ENCODE measurements around the gene SLC38A6.

The SLC38A6 gene

GRCh38 chr14:61019537-61019936 lies 38.5 kb downstream of the SLC38A6 start:
- TF ChIP-seq ZNF70 (CRISPR knock-in tag; IDR thresholded peaks at IDR 0.05): no peak
- no peak for TF ChIP-seq POU6F1 (CRISPR knock-in tag; IDR thresholded peaks at IDR 0.05; ENCODE audit: borderline replicate concordance, low read depth)
- no peak for TF ChIP-seq ESRRG (CRISPR knock-in tag; IDR thresholded peaks at IDR 0.05)
- no peak for TF ChIP-seq ZC3H10 (CRISPR knock-in tag; IDR thresholded peaks at IDR 0.05)
- TF ChIP-seq RARB (CRISPR knock-in tag; IDR thresholded peaks at IDR 0.05): no peak
- no peak for TF ChIP-seq TCF4 (CRISPR knock-in tag; IDR thresholded peaks at IDR 0.05; ENCODE audit: borderline replicate concordance)
- no peak for ATAC-seq

- ATAC-seq: peak; percentile 91
- TF ChIP-seq GLIS3 (CRISPR knock-in tag; IDR thresholded peaks at IDR 0.05) (no peak), ISL1 (CRISPR knock-in tag; IDR thresholded peaks at IDR 0.05) (no peak), ESRRG (CRISPR knock-in tag; IDR thresholded peaks at IDR 0.05) (no peak), TCF4 (CRISPR knock-in tag; IDR thresholded peaks at IDR 0.05; ENCODE audit: borderline replicate concordance) (no peak), TOX (CRISPR knock-in tag; IDR thresholded peaks at IDR 0.05; ENCODE audit: borderline replicate concordance) (no peak)
Measured at GRCh38 chr14:61025251-61026223, 44.5 kb downstream of the SLC38A6 start.

- ATAC-seq: no peak
- TF ChIP-seq ZNF565 (CRISPR knock-in tag; conservative IDR thresholded peaks at IDR 0.05; ENCODE audit: low read depth) (no peak), OSR1 (CRISPR knock-in tag; IDR thresholded peaks at IDR 0.05) (no peak), ARNTL (CRISPR knock-in tag; IDR thresholded peaks at IDR 0.05; ENCODE audit: borderline replicate concordance, low read depth) (no peak), TOX (CRISPR knock-in tag; IDR thresholded peaks at IDR 0.05; ENCODE audit: borderline replicate concordance) (no peak), ZC3H10 (CRISPR knock-in tag; IDR thresholded peaks at IDR 0.05) (no peak), ISL1 (CRISPR knock-in tag; IDR thresholded peaks at IDR 0.05) (no peak), TCF4 (CRISPR knock-in tag; IDR thresholded peaks at IDR 0.05; ENCODE audit: borderline replicate concordance) (no peak)
Measured at GRCh38 chr14:61026526-61026925, 45.5 kb downstream of the SLC38A6 start.

GRCh38 chr14:61031026-61031425 lies 50.0 kb downstream of the SLC38A6 start:
- TF ChIP-seq ISL1 (CRISPR knock-in tag; IDR thresholded peaks at IDR 0.05) (no peak), TOX (CRISPR knock-in tag; IDR thresholded peaks at IDR 0.05; ENCODE audit: borderline replicate concordance) (no peak), OSR1 (CRISPR knock-in tag; IDR thresholded peaks at IDR 0.05) (no peak), TSHZ2 (CRISPR knock-in tag; IDR thresholded peaks at IDR 0.05) (no peak), GLIS3 (CRISPR knock-in tag; IDR thresholded peaks at IDR 0.05) (no peak), ZC3H10 (CRISPR knock-in tag; IDR thresholded peaks at IDR 0.05) (no peak), POU6F1 (CRISPR knock-in tag; IDR thresholded peaks at IDR 0.05; ENCODE audit: borderline replicate concordance, low read depth) (no peak), TCF4 (CRISPR knock-in tag; IDR thresholded peaks at IDR 0.05; ENCODE audit: borderline replicate concordance) (no peak), RARB (CRISPR knock-in tag; IDR thresholded peaks at IDR 0.05) (no peak), CSDC2 (CRISPR knock-in tag; IDR thresholded peaks at IDR 0.05) (no peak), SNAI2 (CRISPR knock-in tag; IDR thresholded peaks at IDR 0.05) (no peak), ZNF8 (CRISPR knock-in tag; IDR thresholded peaks at IDR 0.05) (no peak), ESRRG (CRISPR knock-in tag; IDR thresholded peaks at IDR 0.05) (no peak), CREB5 (CRISPR knock-in tag; IDR thresholded peaks at IDR 0.05; ENCODE audit: low read depth) (no peak), ARNTL (CRISPR knock-in tag; IDR thresholded peaks at IDR 0.05; ENCODE audit: borderline replicate concordance, low read depth) (no peak), CSRNP3 (CRISPR knock-in tag; IDR thresholded peaks at IDR 0.05) (no peak), PPARA (CRISPR knock-in tag; IDR thresholded peaks at IDR 0.05; ENCODE audit: borderline replicate concordance) (no peak), BACH2 (CRISPR knock-in tag; IDR thresholded peaks at IDR 0.05; ENCODE audit: borderline replicate concordance) (no peak), ZNF565 (CRISPR knock-in tag; conservative IDR thresholded peaks at IDR 0.05; ENCODE audit: low read depth) (no peak)
- no peak for ATAC-seq

Data from SK-N-SH treated with all-trans-retinoic acid at 6 μM for 48 hours (cell line).